GM12878 (cell line): ENCODE results near the gene CHPF2. TPM values are rescaled to one million over a fixed set of nuclear protein-coding genes. Genes with fewer than 3 reads are reported as not detected.

Experiments used
- CTCF ChIP-seq, 3 experiments: IDR thresholded peaks in 2 of 3; conservative IDR thresholded peaks in 1 of 3; 2 replicates each; pipeline ENCODE4 v1.5.1; 2011; ENCODE audit warnings: low read depth in 3 of 3, low read length in 3 of 3, mild to moderate bottlenecking in 3 of 3, control low read depth in 2 of 3, moderate library complexity in 2 of 3, inconsistent platforms in 1 of 3, mixed read lengths in 1 of 3; ENCODE audit not compliant: control insufficient read depth in 2 of 3, insufficient read depth in 1 of 3; ENCODE audit errors: extremely low read depth in 1 of 3
- JUND ChIP-seq: IDR thresholded peaks from 2 replicates; pipeline ENCODE4 v1.6.1; 2012; ENCODE audit warnings: low read depth, mild to moderate bottlenecking, low read length, improper control_type of control experiment, moderate library complexity
- RCOR1 ChIP-seq: conservative IDR thresholded peaks from 2 replicates; pipeline ENCODE4 v1.6.1; 2012; ENCODE audit warnings: low read depth, low read length, improper control_type of control experiment
- RUNX3 ChIP-seq: IDR thresholded peaks from 2 replicates; pipeline ENCODE4 v1.6.1; 2012; ENCODE audit warnings: low read length, inconsistent platforms
- ZNF687 ChIP-seq: fragments of 450-650 bp; IDR thresholded peaks from 2 replicates; pipeline ENCODE4 v1.6.1; 2017; ENCODE audit warnings: mild to moderate bottlenecking, moderate library complexity
- polyA plus RNA-seq, 11 experiments: library from polyadenylated mRNA; depleted of rRNA in 4 of 11; unstranded in 6 of 11; stranded (reverse) in 5 of 11; fragments of >200 nt; fragmentation: Nextera tagmentation in 4 of 11; fragmentation: Illumina TruSeq in 1 of 11; extraction: Ambion mirVana in 4 of 11; extraction: Trizol in 1 of 11; gene quantifications; 1 replicate in 1 of 11; 2 replicates in 10 of 11; pipeline versions ENCODE4 v1.2.1 to v1.2.3, GENCODE V29; 2011 to 2016; ENCODE audit warnings: inconsistent platforms in 2 of 11, missing spikeins in 2 of 11, low read depth in 1 of 11
- total RNA-seq, 4 experiments: library from RNA; depleted of rRNA in 3 of 4; stranded (reverse); fragments of >200 nt in 3 of 4; fragmentation: Illumina TruSeq in 1 of 4; extraction: Trizol in 1 of 4; gene quantifications; 2 replicates each; pipeline versions ENCODE4 v1.2.1 to v1.2.3, GENCODE V29; 2013 to 2021

CHPF2 gene
- total and polyA plus RNA-seq, 10 of the 15 experiments (the other 5 are each of a cell fraction or from before 2014, with no cell fraction given), result 0.23 to 33.1 (median 11.5) TPM

GRCh38 chr7:151241755-151242096, 9.4 kb downstream of the CHPF2 start (continued):
- TF ChIP-seq ZNF687 (no peak), RCOR1 (no peak), JUND (no peak), RUNX3 (no peak), CTCF (IDR thresholded peaks at IDR 0.05 in 2 of 3, conservative IDR thresholded peaks at IDR 0.05 in 1 of 3; ENCODE audit: control insufficient read depth in 2 of 3, extremely low read depth in 1 of 3, insufficient read depth in 1 of 3, low read depth in 3 of 3, low read length in 3 of 3) (no peak)
